Anterior cingulate cortex (tissue), 58 donors: ENCODE data around the gene PRPF40A.

Experiments used
- DNase-seq, 58 donors: peaks; one replicate each; lab custom pipeline; 2025; lab: John Stamatoyannopoulos, UW

The PRPF40A gene

DNA sequence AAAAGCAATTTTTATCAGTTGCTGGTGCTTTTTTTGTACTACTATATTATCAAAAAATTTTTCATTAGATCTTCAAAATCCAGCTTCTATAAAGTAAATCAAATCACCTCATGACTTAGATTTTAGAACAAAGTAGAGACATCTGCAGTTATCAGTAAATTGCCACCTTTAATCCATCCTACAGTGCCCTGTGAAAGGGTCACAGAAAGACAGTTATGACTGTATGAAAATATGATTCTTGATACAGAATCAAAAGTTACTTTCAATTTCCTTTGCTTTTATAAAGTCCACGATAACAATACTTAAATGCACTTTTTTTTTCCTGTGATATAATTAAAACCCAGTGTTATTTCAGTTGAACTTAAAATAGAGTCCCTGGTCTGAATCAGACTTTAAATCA, 61.4 kb downstream of the PRPF40A start:
- DNase-seq: no peak

GRCh38 chr2:152651834-152652233, 65.4 kb downstream of the PRPF40A start:
- DNase-seq: no peak

DNA sequence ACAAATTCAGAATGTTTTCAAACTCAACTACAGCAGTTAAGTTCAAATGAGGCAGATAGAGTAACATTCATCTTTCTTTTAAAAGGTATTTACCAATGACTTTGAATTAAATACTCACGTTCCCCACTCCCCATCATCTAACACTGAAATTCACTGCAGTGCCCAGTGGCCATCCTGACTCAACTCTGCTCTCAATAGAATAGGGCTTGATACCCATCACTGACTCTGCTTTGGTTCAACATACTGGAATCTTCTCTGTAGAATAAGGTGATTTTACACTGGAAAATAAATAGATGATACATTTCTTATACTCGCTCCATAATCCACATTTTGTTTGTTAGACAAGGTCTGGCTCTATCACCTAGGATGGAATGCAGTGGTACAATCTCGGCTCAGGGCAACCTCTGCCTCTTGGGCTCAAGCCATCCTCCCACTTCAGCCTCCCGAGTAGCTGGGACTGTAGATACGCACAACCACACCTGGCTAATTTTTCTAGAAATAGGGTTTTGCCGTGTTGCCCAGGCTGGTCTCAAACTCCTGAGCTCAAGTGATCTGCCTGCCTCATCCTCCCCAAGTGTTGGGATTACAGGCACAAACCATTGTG, 66.4 kb downstream of the PRPF40A start:
- DNase-seq: no peak

- no peak for DNase-seq
These were observed 67.3 kb downstream of the PRPF40A start for GRCh38 chr2:152649997-152650396.

DNA sequence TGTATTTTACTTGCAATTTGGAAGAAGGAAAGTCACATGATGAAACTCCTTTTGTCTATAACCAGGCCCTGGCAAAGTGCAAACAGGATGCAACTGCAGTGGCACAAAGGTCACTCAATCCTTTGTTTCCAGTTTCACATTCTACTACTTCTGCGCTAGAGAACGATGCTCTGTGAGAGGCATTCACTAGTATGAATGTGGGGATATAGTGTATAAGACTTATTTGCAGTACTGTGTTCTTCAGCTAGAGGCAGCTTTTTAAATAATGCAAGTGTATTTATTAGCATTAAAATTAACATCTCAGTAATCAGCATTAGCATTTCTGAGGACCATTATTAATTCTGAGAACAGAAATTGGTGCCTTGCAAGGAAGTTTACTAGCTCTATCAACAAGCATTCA, 68.9 kb downstream of the PRPF40A start:
- peak in 1 of 58 donors; percentile 6 for DNase-seq

DNA sequence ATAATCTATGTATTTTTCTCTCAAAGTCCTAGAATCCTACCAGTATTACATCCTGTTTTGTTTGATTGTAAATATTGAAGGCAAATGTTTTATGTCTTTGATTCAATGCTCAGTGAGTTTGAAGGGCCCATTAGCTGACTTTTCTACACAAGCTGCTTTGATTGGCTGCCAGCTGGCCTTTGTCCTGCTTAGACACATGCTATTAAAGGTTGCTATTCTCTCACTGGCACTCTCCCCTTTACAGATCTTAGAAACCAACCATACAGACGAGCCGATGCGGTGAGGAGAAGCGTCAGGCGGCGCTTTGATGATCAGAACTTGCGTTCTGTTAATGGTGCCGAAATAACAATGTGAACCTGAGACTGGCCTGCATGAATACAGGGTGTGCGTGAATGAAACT, 69.7 kb downstream of the PRPF40A start:
- peak in 32 of 58 donors; percentile 3 to 64 (median 32) for DNase-seq

DNA sequence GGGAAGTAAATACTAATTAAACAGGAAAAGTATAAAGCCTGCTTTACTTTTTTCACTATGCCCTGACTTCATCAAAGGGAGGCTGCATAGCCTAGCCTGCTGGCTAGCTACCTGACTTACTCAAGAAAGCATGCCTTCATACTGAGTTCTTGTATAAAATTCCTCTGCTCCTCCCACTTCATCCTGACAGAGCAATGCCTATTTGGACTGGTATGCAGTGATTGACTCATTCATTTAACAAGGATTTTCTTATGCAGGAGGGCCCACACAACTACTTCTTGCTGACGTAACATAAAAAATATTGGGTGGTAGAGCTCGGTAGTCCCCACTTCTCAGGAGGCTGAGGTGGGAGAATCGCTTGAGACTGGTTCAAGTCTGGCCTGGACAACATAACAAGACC, 70.5 kb downstream of the PRPF40A start:
- peak in 1 of 58 donors; percentile 8 for DNase-seq

GRCh38 chr2:152646264-152646663, 71.0 kb downstream of the PRPF40A start:
- no peak for DNase-seq

DNA sequence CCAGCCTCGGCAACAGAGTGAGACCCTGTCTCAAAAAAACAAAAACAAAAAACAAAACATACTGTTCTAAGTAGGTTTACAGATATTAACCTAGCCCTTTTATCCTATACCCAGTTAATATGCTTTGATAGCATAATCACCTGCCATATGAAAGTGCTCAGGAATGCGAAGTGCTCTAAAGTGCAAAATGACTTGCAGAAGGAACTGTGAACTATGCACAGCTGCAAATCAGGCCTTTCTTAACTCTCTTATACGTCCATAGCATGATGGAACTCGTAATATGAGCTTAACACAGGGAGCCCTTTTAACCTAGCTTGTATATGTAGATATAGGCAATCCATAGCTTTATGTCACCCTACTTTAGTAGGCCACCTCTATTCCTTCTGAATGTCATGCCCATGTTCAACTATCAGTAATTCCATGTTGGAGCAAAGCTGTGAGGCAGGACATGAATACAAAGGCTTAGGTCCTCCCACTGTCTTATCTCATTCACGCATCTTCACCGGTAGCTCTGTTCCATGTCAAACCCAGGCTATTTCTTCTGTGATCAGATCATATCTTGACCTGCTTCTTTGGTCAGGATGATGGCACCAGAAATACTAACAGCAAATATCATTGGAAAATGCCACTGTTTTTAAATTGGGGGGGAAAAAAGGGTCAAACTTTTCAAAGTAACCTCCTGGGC, 72.9 kb downstream of the PRPF40A start:
- DNase-seq: no peak

DNA sequence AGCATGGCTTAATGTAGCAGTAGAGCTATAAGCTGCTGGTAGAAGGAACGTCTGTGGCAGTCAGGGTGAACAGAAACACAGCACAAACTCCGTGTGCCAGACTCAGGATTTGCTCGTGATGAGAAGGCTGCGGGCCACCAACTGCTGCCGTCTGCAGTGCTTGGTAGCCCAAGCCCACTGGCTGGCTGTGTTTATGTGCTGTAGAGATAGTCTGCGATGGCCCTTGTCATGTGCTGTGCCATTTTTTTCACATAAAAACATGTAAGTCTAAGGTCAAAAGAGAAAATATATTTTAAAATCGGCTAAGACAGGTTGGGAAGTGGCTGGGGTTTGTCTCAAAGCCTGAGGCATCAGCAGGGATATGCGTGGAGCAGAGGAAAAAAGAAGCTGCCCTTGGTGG, 78.7 kb downstream of the PRPF40A start:
- DNase-seq: no peak

DNA sequence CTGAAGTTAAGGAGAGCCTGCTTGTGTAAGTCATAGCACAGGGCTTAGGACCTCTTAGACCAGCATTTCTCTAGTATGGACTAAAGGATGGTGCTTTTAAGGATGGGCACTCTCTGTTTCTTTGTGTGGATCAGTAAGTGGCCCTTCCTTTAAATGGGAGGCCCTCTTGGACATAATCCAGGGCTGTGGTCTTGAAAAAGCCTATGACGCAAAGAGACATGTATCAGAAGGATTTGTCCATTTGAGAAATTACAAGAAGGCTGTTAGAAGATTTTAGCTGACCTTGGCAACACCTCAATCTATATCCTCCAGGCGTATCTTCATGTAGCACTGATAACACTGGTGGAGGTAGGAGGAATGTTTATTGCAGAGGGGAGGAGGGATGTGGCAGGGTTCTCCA, 79.2 kb downstream of the PRPF40A start:
- DNase-seq: no peak

DNA sequence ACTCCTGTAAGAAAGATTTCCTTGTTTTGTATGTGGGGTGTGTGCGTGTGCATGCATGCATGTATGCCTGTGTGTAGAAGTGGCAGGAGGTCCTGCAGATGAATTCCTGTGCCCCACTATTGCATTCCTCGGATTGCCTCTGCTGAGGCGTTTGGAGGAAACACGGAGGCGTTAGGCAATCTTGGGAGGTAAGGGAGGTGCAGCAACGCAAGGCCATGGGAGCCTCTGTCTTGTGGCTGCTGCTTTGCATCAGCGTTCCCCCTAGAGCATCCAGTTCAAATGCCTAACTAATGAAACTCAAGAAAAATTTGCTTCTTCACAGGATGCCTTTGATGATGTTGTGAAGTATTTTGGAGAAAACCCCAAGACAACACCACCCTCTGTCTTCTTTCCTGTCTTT, 80.0 kb downstream of the PRPF40A start:
- DNase-seq: no peak

DNA sequence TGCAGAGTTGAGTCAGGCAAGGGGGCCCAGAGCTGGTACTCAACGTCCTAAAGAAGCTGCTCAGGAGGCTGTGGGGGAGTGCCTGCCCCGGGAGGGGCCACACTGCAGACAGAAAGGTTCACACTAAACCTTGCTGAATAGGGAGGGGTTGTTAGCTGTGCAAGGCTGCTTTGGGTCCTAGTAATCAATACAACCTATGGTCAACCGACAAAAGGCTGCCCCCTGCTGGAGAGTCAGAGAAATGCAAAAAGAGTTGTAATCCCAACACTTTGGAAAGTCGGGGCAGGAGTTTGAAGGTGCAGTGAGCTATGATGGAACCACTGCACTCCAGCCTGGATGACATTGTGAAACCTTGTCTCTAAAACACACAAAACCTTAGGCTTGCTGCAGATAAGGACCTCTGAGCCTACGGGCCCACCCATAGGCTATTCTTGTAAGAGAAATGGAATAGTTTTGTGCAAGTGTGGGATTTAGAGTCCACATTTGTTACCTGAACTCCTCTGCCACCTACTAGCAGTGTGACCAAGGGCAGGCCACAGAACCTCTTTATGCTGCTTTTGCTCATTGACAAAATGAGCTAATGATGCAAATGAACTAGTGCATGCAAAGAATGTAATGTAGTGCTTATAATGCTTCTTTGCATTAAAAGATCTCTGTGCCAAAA, 81.5 kb downstream of the PRPF40A start:
- DNase-seq: peak in 38 of 58 donors; percentile 8 to 69 (median 32)

GRCh38 chr2:152632736-152633135, 84.5 kb downstream of the PRPF40A start:
- DNase-seq: no peak

- no peak for DNase-seq
These were observed 86.8 kb downstream of the PRPF40A start for GRCh38 chr2:152630466-152630865.

DNA sequence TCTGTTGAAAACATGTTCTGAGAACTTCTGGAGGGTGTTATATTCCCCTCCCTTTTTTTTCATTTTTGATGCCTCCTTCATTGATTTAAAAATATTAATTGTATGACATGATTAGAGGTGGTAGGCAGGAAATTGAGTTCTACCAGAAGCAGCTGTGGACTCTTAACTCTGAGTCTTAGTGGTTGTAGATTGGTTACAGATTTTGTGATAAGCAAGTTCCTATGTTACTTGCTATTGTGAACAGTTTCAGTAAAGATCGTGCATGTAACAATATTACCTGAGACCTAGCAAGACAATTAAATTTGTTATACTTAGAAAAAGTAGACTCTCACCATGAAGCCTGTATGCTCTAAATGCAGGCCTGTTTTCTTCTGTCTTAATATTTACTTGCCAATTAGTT, 88.1 kb downstream of the PRPF40A start:
- no peak for DNase-seq

DNA sequence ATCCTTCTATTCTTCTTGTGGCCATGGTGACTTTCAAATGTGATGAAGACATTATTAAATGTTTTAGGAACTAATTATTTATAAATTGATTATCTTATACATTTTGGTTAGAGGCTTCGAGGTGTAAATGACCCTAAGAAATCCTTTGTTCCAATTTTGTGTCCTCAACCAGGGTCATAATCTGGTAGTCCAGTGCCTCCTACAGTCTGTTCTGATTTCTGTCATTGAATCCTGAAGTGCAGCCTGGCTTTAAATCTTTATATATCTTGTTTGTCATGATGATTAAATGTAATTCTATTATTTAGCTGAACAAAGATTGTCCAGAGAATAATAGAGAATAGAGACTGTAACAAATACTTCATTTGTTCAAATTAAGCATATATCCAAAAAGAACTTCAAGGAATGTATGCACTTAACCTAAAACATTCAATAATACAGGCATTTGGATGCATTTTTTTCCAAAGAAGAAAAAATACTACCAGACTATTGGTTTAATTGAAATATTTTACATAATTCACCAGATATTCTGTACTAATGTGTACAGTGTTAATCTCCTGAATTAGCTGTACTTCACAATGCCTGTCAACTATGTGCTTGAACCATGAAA, 89.8 kb downstream of the PRPF40A start:
- DNase-seq: peak in 2 of 58 donors; percentile 18 to 49

DNA sequence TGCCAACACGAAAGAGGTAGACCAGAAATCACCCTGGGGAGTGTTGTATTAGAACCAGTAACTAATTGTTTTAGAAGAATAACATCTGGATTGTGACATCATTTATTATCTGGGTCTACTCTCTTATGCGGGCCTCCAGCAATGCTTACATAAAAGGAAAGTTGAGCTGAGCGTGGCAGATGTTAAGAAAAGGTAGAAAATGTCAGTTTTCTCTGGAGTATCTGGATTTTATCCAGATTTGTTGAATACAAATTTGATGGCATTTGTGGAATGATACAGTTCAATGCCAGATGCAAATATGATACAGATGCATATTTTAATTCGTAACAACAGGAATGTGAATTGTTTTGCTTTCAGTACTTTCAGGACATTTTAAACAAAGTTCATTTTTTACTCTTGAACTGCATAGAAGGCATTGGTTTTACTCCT, 90.3 kb downstream of the PRPF40A start:
- DNase-seq: no peak

DNA sequence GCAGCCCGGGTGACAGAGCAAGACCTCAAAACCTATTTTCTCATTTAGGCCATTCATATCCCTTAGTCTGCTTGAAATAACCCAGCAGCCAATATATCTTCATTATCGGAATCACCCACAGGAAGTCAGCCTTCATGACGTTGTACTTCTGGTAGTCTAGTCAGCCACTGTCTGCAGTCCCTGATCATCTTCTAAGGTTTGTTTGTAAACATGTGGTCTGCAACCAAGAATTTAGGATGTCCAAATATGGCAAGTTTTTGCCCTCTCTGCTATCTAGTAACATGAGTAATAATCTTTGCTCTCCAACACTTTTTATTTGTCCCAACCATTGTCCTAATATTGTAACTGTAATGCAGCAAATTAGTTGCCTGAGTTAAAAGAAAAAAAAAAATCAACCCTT, 92.5 kb downstream of the PRPF40A start:
- no peak for DNase-seq

GRCh38 chr2:152623775-152624174, 93.5 kb downstream of the PRPF40A start:
- no peak for DNase-seq

GRCh38 chr2:152623076-152623740, 94.1 kb downstream of the PRPF40A start:
- DNase-seq: peak in 8 of 58 donors; percentile 5 to 42 (median 21)
